Activated CD4-positive, alpha-beta T cell treated with anti-CD3 and anti-CD28 coated beads, Interleukin-2, amount 50 U/mL, for 48 hours (primary cell): Measurements from ENCODE around the gene LAMA2.

Experiments
- DNase-seq, 2 experiments: peaks; one replicate each; pipeline ENCODE4 v3.0.0-alpha.2; 2020

The LAMA2 gene

DNA sequence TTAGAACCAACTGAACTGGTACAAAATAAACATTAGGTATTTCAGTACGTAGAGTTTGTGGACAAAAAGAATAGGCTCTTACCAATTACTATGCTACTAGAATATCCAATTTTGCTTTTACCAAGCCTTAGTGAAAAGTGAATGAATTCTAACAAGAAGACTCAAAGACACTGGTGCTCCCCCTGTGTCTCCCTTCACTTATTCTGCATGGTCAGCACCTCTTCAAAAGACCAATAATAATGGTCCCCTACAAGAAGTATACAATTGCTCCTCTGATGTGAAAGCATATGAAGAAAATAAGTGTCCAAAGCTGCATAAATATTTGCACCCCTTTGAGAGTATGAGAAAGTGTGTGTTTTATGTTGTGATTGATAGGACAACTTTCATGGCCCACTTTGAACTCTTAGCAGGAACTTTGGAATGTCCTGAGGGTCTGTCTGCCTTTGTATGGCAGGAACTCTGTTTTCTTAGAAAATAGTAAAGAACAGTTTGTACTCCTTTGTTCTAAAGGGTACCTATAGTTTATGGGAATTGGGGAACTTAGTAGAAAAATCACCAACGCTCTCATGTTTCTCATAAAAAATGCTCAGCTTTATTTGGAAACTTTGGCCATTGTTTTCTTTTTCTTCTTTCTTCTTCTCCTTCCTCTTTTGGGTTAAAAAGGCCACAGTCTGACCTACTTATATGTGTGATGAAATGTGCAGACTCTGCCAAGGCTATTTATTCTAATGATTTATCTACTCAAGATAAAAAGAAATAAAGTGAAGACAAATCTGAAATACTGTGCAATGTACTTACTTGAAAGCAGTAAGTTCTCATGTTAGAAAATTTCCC lies 352.4 kb downstream of the LAMA2 start:
- DNase-seq: no peak

DNA sequence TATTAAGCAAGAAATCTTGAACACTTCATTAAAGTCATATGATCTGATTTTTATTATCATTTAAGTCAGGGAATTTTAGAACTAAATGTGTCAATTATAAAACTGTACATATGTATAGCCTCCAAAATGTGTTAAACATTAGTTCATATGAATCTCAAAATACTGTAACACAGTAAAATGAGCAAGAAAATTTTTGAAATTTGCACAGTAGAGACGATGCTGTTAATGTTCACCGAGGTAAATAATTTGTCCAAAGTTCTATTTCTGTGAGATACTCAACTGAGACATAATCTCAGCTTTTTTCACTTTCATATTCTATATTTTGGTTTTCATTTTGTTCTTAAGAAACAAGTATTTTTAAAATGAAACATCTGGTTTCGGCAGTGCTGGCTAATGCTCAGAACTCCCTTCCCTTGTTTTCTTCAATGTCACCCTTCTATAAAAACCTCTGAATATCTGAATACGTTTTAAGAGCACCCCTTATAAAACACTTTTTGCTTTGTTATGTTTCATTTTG lies 353.1 kb downstream of the LAMA2 start:
- DNase-seq: no peak

GRCh38 chr6:129238991-129239390 lies 356.1 kb downstream of the LAMA2 start:
- DNase-seq: no peak

- DNase-seq: no peak
Observed at GRCh38 chr6:129239825-129240491, 357.0 kb downstream of the LAMA2 start.

DNA sequence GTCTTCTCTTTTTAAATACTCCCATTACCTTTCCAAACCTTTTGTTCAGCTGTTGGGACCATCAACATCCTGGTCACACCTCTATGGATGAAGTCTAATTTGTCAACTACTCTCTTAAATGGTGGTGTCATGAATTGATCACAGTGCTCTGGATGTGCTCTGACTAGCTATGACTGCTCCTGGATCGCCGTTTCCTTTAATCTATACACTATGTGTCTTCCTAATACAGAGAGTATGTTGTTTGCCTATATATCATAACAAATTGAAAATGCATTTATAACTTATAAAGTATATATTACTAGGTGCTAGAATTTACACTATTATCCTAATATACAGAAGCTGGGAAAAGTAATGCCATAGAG lies 357.5 kb downstream of the LAMA2 start:
- no peak for DNase-seq

DNA sequence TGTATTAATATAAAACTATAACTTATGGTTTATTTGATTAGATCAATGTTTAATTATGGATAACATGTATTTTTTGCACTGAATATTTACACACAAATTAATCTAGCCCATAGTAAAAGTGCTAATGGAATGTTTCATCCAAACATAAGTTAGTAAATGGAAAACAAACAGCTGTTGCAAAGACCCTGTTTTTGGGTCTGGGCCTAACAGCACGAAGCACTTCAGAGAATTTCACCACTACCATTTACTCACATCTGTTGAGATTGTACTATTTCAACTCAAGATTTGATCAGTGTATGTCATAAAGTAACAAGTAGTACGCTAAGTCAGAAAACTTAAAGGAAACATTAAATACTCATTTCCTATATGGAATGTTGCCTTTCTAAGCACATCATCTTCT lies 359.6 kb downstream of the LAMA2 start:
- DNase-seq: no peak

DNA sequence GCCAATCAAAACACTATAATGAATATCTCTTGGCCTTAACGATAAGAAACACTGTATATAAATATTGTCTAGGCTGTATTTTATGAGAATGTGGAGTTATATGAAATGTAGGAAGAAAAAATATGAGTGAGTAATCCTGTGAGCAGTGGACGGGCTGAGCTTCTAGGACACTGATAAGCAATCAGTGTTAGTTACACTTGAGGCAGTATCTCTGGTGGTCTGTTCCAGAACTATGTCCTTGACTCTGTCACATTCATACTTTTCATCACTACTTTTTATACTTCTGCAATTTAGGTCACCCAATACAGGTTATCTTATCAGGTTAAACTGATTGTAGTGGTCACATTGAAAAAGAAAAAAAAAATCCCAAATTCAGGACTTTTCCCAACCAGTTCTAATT lies 360.4 kb downstream of the LAMA2 start:
- no peak for DNase-seq

DNA sequence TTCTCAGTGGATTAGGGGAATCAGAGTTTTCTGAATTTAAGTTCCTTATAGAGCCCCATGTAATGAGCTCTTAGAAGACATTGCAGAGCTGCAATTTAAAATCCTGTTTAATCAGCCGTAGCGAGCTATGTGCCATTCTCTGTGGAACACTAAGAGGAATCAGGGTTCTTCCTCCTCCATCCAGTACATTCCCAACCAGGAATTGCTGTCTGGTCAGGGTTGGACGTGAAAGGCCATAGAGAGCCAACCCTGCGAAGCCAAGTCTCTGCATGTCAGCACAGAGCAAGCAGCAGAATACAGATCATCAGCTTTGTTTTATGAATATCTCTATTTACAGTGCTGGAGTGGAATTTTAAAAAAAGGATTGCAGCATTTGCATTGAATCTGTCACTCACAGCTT lies 366.0 kb downstream of the LAMA2 start:
- DNase-seq: no peak

GRCh38 chr6:129251669-129252376 lies 368.9 kb downstream of the LAMA2 start:
- peak; percentile 38 to 64 for DNase-seq

GRCh38 chr6:129252377-129253071 lies 369.6 kb downstream of the LAMA2 start:
- DNase-seq: no peak

DNA sequence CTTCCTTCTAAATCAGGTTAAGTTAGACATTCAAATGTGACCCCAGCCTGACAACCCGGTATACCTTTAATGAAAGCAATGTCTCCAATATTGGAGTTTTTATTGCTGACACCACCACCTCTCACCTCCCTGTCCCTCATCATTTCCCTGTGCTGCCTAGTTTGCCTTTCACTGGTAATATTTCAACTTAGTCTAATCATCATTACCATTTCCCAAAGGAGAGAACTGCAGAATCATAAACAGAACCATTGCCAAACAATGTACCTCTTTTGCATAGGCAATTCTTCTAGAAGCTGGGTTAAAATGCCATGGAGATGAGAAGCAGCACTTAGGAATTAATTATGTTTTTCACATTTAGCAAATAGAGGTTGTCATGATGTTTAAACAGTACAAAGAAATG lies 370.3 kb downstream of the LAMA2 start:
- no peak for DNase-seq

DNA sequence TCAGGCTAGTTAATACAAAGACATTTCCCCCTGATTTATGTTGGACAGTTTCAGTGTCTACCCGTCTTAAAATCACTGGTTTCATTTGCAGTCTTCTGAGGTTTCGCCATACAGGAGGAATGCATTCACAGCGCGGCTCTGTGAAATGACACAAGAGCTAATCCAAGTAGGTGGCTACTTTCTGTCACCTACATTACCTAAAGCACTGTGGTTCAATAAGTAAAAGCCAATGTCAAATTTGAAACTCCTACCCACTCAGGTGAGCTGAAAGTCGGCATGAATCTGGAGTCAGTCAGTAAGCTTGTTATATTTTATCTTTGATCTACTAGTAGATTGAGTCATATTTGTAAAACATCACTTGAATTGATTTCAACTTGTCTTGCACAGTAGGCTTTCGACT lies 370.8 kb downstream of the LAMA2 start:
- peak; percentile 3 to 11 for DNase-seq

- DNase-seq: no peak
Observed at GRCh38 chr6:129257196-129257595, 374.3 kb downstream of the LAMA2 start.

DNA sequence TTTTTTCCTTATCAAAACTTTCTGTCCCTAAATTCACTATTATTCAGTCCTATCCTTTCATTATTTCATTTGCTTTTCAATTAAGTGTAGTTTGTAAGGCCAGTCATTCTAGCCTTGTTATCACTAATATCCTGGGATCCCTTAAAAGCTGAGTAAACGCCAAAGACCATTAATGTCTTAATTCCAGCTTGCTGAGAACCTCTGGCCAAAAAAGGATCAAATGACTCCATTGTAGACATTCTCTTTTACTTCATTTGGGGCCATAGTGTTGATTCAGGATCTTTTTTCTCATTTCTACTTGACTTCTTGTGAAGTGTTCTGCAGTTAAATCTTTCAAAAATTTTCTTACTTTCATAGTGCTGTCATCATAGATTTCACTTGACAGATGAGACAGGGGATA lies 379.7 kb downstream of the LAMA2 start:
- DNase-seq: no peak

DNA sequence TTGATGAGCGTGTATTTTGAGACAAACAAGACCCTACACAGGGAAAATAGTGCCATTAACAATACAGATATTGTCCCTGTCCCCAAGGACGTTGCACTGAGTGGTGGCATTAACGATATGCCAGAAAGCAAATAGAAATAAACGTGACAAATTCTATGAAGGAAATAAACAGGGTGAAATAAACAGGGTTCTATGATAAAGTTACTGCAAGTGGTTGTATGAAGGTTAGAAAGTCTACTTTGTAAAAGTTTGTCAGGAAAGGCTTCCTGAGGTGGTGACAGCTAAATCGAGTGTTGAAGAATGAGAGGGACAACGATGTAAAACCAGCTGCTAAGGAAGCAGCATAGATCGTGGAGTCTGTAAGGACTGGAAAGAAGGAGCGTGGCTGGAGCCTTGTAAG lies 380.2 kb downstream of the LAMA2 start:
- DNase-seq: no peak

DNA sequence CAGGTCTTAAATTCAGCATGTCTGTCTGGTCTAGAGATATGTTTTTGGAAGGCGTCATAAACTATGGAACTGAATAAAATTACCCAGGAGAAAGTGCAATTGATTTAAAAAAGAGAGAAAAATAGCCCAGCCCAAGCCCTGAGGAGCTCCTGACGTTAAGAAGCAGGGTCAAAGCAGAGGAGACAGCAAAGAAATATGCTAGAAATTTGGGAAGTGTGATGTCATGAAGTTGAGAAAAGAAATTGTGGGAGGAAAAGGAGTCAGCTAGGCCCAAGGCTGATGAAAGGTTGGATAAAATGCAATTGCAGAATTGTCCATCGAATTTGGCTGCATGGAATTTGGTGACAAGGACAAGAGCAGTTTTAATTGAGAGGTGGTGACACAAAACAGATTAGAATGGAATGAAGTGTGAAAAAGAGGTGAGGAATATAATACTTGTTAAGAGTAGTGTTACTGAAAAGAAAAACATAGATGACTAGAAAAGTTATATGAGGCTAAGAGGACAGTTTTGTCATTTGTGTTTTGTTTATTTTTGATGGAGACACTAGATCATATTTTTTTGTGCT lies 381.6 kb downstream of the LAMA2 start:
- no peak for DNase-seq

- DNase-seq: no peak
Observed at GRCh38 chr6:129267028-129267427, 384.1 kb downstream of the LAMA2 start.

- DNase-seq: no peak
Observed at GRCh38 chr6:129269076-129269475, 386.1 kb downstream of the LAMA2 start.

- DNase-seq: no peak
Observed at GRCh38 chr6:129269891-129270290, 387.0 kb downstream of the LAMA2 start.

DNA sequence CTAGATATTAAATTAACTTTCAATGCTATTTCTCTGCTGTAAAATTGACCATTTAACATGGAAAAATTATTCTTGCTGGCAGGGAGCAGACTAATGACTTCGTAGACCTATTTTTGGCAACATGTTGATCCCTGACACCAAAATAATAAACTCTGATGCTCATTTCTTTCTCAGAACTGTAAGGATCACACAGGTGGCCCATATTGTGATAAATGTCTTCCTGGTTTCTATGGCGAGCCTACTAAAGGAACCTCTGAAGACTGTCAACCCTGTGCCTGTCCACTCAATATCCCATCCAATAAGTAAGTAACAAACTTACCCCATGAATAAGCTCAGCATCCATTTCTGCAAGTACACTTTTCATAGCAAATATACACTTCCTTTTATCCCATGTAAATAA lies 387.5 kb downstream of the LAMA2 start:
- no peak for DNase-seq

- no peak for DNase-seq
Observed at GRCh38 chr6:129273161-129273560, 390.2 kb downstream of the LAMA2 start.

DNA sequence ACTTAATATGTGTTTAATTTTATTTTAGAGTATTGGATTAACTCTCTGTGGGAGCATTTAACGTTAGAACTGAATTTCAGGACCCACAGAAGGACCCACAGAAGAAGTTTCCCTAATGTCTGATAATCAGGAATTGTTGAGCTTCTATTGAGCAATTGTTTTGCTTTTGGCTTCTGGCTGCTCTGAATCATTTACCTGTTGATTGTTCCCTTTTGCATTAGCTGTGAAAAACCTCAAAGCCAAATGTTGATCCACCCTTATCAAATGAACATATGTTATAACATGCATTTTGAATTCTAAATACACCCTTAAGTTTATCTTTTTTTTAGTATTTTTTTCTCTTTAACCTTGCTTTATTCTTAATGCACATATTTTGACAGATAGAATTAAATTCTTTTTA lies 393.5 kb downstream of the LAMA2 start:
- no peak for DNase-seq

DNA sequence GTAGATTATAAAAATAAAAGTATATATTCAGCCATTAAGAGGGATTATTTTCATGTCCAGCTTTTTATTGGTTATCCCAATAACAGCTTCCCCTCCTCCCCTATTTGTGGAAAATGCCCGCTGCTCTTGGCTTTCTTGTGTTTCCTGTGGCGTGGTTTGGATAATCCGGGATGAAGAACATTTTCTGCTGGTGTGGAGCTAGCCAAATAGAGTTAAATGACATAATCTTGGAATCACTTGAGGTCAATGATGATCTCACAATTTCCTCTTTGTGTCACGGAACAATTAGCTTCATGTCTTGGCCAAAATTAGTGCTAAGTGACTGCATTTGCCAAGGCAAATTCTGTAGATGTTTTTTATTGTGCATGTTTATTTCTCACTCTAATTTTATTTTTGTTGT lies 394.0 kb downstream of the LAMA2 start:
- DNase-seq: no peak
